MM.1S (cell line): ENCODE data around the gene ZBTB8A.

ENCODE experiments used
- CTCF ChIP-seq: fragments of 300-600 bp; sonication (generic); IDR thresholded peaks from 2 replicates; pipeline ENCODE4 v1.5.1; 2016; ENCODE audit warnings: antibody characterized with exemption, low read length, mixed read lengths
- EZH2 ChIP-seq: fragments of 300-600 bp; sonication (generic); optimal IDR thresholded peaks from 2 replicates; pipeline ENCODE3; 2017; ENCODE audit warnings: low read depth, mild to moderate bottlenecking, antibody characterized with exemption, low read length, mixed read lengths

GRCh38 chr1:32536117-32536516 is 3.1 kb upstream of the ZBTB8A start:
- no peak for TF ChIP-seq EZH2
- no peak for TF ChIP-seq CTCF
